ENCODE measurements around the gene MBNL3.
"Not testable (repeated sequence)": the region's sequence is repeated elsewhere in the genome, so short reads cannot be mapped to it uniquely, and the experiment has no call there.

Gene MBNL3

DNA sequence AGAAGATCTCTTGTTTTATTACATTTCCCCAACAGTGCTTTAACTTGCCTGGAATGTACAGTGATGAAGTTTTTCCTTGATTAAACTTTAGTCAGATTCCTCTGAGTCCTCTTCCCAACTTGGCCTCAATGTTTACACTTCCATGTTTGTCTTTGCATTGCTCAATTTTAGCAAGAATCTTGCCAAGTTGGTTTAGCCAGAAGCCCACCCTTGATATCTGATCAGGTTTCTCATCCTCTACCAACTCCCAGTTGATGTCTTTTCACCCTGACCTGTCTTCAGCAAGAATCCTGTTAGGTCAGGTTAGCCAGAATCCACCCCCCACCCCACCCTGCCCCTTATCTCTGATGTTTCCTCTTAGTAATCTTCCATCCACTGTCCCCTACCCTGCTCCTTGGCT, 120.9 kb downstream of the MBNL3 start:
- DNase-seq = no peak

DNA sequence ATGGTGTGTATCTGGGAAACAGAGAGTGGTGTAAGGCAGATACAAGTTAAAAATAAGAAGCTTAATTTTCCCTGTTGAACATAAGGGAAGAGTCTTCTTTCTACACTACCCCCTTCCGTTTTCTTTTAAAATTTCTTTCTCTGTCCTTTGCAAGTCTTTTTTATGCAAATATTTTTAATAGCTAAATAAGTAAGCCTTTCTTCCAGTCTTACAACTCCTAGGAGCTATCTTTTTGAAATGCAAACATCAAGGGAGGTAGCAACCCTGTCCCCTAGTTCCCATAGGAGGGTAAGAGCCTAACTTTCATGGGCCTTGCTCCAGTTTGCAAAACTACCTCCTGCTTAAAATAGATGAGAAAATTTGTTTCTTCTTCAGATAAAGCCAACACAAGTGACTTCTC, 121.5 kb downstream of the MBNL3 start:
- DNase-seq = no peak

DNA sequence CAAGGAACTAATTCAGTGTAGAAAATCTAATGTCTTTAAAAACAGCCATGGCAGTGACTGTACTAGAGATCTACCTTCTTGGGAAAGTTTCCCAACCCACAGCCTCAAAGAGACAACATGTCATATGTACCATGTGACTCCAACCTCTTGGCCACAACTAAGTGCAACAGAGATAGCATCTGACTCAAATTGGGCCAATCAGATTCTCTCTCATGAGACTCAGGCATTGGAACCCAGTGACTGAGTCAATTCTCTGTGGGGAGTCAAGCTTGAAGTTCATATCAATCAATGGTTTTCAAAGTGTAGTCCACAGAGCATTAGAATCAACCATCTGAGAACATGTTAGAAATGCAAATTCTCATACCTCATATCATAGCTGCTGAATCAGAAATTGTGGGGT, 123.3 kb downstream of the MBNL3 start:
- DNase-seq = no peak

DNA sequence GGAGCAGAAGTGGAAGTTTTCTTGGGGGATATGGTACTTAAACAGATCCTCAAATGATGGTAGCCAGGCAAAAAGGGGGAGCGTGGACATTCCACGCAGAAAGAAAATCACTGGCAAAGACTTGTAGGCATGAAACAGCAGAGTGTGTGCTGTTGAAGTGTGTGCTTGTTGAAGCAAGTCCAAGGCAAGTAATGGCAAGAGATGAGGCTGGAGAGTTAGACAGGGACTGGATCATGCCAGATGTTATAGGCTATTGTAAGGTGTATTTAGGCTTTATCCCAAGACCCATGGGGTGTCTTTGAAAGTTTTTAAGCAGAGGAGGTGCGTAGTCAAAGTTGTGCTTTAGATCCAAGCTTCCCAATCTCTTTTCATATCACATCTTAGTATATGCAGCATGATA, 124.5 kb downstream of the MBNL3 start:
- no peak for DNase-seq

DNA sequence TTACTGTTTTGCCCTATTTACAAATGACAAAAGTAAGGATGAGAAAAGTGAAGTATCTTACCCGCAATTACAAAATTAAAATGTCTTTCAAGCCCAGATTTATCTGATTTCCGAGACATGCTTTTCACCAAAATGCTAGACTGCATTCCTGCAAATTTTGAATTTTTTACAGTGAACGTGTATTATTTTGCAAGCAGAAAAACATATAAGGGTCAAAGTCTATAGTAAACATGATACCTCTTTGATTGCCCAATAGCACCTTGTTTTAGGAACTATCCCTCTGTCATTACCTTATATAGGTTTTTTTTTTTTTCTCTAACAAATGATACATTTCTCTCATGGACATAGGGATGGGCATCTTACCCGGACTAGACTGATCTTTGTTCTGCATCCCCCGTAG, 135.4 kb downstream of the MBNL3 start:
- DNase-seq = no peak

DNA sequence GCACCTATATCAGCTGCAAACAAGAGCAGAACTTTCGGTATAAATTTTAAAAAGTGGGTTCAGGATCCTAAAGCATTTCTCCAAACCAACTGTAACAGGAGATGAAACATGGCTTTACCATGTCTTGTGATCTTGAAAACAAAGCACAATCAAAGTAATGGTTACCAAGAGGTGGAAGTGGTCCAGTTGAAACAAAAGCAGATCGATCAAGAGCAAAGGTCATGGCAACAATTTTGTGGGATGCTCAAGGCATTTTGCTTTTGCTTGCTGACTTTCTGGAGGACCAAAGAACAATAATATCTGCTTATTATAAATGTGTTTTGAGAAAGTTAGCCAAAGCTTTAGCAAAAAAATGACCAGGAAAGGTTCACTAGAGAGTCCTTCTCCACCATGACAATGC, 152.7 kb downstream of the MBNL3 start:
- no peak for DNase-seq

DNA sequence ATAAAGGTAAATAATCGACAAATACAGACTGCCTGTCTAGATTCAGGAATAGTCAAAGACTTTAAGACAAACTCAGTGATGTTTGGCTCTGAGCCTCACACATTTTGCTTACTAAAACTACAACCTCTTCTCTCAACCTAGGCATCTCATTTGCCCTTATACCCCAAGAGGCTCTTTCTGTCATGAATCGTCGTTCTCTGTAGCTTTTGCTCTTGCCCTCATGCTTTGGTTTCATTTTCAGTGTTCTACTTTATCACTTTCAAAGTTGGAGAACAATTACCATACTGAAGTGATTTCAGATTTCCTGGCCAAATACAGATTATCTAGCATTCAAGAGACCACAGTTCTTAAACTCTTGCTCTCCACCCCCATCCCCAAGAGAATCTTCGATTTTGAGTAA, 155.5 kb downstream of the MBNL3 start:
- no peak for DNase-seq

DNA sequence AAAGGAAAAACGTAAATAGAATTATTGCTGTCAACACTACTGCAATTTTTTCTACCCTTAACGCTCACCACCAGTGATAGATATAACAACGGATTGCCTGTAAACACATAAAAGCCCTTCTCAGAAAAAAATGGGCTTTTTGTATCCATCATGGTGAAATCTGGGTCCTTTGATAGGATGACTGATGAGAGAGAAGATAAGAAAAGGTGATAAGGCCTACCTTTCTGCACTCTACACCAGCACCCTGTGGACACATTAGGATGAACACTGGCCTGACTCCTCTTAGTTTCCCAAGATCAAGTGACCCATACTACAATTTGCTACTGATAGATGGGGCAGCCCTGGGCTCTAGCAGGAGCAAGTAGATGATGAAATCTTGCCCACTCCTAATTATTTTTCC, 157.3 kb downstream of the MBNL3 start:
- DNase-seq = no peak

DNA sequence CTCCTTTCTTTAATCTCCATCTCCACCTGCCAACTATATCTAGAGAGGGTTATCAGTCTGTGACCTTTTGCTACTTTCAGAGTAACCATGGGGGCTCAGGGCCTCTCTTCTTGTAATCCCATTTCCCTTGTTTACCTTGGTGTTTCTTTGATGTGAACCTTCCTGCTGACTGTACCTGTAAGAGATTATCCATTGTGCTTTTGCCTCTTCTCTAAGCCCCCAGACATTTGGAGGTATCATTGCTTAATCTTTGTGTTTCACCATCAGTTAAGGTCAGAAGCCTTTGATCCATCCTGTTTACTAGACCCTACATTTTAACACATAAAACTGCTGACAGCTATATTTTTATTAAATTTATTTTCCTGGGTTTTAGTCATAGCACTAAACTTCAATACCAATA, 157.8 kb downstream of the MBNL3 start:
- no peak for DNase-seq

DNA sequence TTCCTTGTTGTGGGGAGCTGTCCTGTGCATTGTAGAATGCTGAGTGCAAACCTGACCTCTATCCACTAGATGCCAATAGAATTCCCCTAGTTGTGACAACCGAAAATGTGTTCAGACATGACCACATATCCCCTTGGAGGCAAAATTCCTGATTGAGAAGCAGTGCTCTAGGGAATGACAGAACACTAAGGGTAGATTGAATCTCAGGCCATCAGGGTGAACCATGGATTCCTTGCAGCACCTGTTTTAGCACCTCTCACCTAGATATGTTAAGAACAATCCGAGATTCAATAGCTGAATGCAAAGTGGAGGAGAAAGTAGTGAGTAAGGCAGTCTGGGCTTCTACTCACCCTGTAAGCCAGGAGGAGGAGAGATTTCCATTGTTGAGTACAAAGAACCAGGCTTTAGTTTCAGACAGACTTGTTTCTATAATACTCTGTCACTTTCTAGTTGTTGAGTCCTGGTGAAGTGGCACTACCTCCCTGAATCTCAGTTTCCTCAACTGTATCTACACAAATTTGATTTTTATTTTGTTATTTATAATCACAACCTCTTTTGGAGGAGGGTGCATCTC, 158.6 kb downstream of the MBNL3 start:
- no peak for DNase-seq

DNA sequence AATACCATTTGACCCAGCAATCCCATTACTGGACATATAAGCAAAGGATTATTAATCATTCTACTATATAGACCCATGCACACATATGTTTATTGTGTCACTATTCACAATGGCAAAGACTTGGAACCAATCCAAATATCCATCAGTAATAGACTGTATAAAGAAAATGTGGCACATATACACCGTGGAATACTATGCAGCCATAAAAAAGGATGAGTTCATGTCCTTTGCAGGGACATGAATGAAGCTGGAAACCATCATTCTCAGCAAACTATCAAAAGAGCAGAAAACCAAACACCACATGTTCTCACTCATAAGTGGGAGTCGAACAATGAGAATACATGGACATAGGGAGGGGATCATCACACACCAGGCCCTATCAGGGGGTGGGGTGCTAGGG, 161.9 kb downstream of the MBNL3 start:
- not testable (repeated sequence) for DNase-seq
